MM.1S (cell line): Measurements from ENCODE around the gene TNFSF8.

Experiments used
- DNase-seq: peaks from one replicate; pipeline ENCODE4 v3.0.0-alpha.2; 2015
- H2AFZ ChIP-seq: fragments of 300-600 bp; sonication (generic); 2 replicates; pipeline ENCODE4 v1.6.0; 2016; ENCODE audit warnings: antibody characterized with exemption, low read length
- H3F3A ChIP-seq: fragments of 300-600 bp; sonication (generic); 2 replicates; pipeline ENCODE4 v1.6.1; 2016; ENCODE audit warnings: mild to moderate bottlenecking, antibody characterized with exemption, low read length, moderate library complexity, mixed read lengths; ENCODE audit not compliant: insufficient read depth
- H3K27ac ChIP-seq: fragments of 300-600 bp; sonication (generic); 2 replicates; pipeline ENCODE4 v1.5.1; 2016; ENCODE audit warnings: mild to moderate bottlenecking, low read length
- H3K27me3 ChIP-seq: fragments of 300-600 bp; sonication (generic); replicated peaks from 2 replicates; pipeline ENCODE4 v1.6.0; 2016; ENCODE audit warnings: low read length; ENCODE audit not compliant: insufficient read depth
- H3K36me3 ChIP-seq: fragments of 300-600 bp; sonication (generic); replicated peaks from 2 replicates; pipeline ENCODE4 v1.6.1; 2016; ENCODE audit warnings: mild to moderate bottlenecking, low read length, mixed read lengths; ENCODE audit not compliant: insufficient read depth
- H3K4me1 ChIP-seq: fragments of 300-600 bp; sonication (generic); 2 replicates; pipeline ENCODE4 v1.6.1; 2016; ENCODE audit warnings: low read length, mixed read lengths
- H3K4me2 ChIP-seq: fragments of 300-600 bp; sonication (generic); 2 replicates; pipeline ENCODE4 v1.6.0; 2016; ENCODE audit warnings: low read depth, low read length
- H3K4me3 ChIP-seq: fragments of 300-600 bp; sonication (generic); 2 replicates; pipeline ENCODE4 v1.5.1; 2016; ENCODE audit warnings: low read length, mixed read lengths
- H3K79me2 ChIP-seq: fragments of 300-600 bp; sonication (generic); 2 replicates; pipeline ENCODE4 v1.6.1; 2016; ENCODE audit warnings: mixed run types, low read length, mixed read lengths
- H3K9ac ChIP-seq: fragments of 300-600 bp; sonication (generic); 2 replicates; pipeline ENCODE4 v1.6.1; 2016; ENCODE audit warnings: low read length, mixed read lengths
- H3K9me2 ChIP-seq: fragments of 300-600 bp; sonication (generic); replicated peaks from 2 replicates; pipeline ENCODE4 v1.6.1; 2016; ENCODE audit warnings: mild to moderate bottlenecking, low read length, mixed read lengths; ENCODE audit not compliant: insufficient read depth
- H3K9me3 ChIP-seq: fragments of 300-600 bp; sonication (generic); replicated peaks from 2 replicates; pipeline ENCODE4 v1.6.1; 2016; ENCODE audit warnings: mild to moderate bottlenecking, low read length, mixed read lengths; ENCODE audit not compliant: insufficient read depth
- H4K20me1 ChIP-seq: fragments of 300-600 bp; sonication (generic); 2 replicates; pipeline ENCODE4 v1.6.1; 2016; ENCODE audit warnings: mild to moderate bottlenecking, low read length, moderate library complexity, mixed read lengths; ENCODE audit not compliant: insufficient read depth
- EZH2 ChIP-seq: fragments of 300-600 bp; sonication (generic); optimal IDR thresholded peaks from 2 replicates; pipeline ENCODE3; 2017; ENCODE audit warnings: low read depth, mild to moderate bottlenecking, antibody characterized with exemption, low read length, mixed read lengths
- EZH2phosphoT487 ChIP-seq: fragments of 300-600 bp; sonication (generic); IDR thresholded peaks from 2 replicates; pipeline ENCODE4 v1.6.1; 2018; ENCODE audit warnings: antibody characterized with exemption, low read length
- TF ChIP-seq, protein P1 (sequence below): fragments of 300-600 bp; sonication (generic); IDR thresholded peaks from 2 replicates; pipeline ENCODE4 v1.5.1; 2016; ENCODE audit warnings: antibody characterized with exemption, low read length, mixed read lengths

Gene TNFSF8

DNA sequence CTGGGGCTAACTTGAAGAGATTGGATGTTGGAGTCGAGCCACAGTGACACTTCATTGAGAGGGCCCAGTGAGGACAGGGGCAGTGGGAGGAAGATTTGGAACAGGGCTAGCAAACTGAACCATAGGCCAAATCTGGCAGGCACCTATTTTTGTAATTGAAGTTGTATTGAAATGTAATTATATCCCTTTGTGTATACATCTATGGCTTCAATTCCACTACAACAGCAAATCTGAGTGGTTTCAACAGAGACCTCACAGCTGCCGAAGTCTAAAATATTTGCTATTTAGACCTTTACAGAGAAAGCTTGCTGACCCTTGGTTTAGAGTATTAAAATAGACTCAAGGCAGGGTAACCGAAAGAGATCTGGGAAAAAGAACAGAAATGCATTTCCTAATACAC lies 4.7 kb upstream of the TNFSF8 start:
- Histone ChIP-seq H3K4me1 (no peaks in the 10 kb centered on the region), H3K9me2 (no peaks in the 10 kb centered on the region), H3K4me2 (no peak overlapping the region), H3K4me3 (no peak overlapping the region), H3K27ac (no peak overlapping the region), H3F3A (no peaks in the 10 kb centered on the region), H3K9ac (no peak overlapping the region), H2AFZ (no peak overlapping the region), H3K79me2 (no peaks in the 10 kb centered on the region), H3K27me3 (no peaks in the 10 kb centered on the region), H3K9me3 (no peaks in the 10 kb centered on the region), H3K36me3 (no peaks in the 10 kb centered on the region), H4K20me1 (no peaks in the 10 kb centered on the region)
- TF ChIP-seq EZH2, result no peak
- TF ChIP-seq, protein P1, sequence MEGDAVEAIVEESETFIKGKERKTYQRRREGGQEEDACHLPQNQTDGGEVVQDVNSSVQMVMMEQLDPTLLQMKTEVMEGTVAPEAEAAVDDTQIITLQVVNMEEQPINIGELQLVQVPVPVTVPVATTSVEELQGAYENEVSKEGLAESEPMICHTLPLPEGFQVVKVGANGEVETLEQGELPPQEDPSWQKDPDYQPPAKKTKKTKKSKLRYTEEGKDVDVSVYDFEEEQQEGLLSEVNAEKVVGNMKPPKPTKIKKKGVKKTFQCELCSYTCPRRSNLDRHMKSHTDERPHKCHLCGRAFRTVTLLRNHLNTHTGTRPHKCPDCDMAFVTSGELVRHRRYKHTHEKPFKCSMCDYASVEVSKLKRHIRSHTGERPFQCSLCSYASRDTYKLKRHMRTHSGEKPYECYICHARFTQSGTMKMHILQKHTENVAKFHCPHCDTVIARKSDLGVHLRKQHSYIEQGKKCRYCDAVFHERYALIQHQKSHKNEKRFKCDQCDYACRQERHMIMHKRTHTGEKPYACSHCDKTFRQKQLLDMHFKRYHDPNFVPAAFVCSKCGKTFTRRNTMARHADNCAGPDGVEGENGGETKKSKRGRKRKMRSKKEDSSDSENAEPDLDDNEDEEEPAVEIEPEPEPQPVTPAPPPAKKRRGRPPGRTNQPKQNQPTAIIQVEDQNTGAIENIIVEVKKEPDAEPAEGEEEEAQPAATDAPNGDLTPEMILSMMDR, result no peak
- no peak for TF ChIP-seq EZH2phosphoT487
- no peak for DNase-seq

DNA sequence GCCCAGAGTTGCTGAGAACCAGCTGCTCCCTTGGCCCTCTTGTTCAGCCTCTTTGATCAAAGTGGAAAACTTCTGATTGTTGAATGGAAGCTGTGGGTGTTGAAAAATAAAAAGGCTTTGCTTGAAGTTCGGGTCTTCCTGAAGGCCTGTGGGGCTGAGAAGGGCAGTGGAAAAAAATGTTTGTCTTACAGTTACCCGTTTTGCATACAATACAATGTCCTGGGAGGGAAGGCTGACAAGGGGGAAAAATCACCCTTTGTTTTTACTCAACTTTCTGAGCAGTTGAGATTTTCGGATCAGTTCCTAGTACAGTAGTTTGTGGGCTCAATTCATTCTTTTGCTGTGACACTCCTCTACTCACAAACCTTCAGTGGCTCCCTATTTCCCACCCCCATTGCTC lies 2.1 kb upstream of the TNFSF8 start:
- DNase-seq, result no peak
- Histone ChIP-seq H3K9me2 (no peaks in the 10 kb centered on the region), H3K9me3 (no peaks in the 10 kb centered on the region), H3K27me3 (no peaks in the 10 kb centered on the region), H4K20me1 (no peaks in the 10 kb centered on the region), H2AFZ (no peak overlapping the region), H3K27ac (no peak overlapping the region), H3K4me3 (no peak overlapping the region), H3K4me1 (peaks cover 11% of the 10 kb centered on the region), H3K79me2 (no peaks in the 10 kb centered on the region), H3K36me3 (no peaks in the 10 kb centered on the region), H3F3A (peaks cover 9% of the 10 kb centered on the region; the same call in 1 of the 2 replicates), H3K9ac (no peak overlapping the region), H3K4me2 (no peak overlapping the region)
- TF ChIP-seq EZH2phosphoT487 (no peak), EZH2 (no peak)
- TF ChIP-seq, protein P1, result no peak

DNA sequence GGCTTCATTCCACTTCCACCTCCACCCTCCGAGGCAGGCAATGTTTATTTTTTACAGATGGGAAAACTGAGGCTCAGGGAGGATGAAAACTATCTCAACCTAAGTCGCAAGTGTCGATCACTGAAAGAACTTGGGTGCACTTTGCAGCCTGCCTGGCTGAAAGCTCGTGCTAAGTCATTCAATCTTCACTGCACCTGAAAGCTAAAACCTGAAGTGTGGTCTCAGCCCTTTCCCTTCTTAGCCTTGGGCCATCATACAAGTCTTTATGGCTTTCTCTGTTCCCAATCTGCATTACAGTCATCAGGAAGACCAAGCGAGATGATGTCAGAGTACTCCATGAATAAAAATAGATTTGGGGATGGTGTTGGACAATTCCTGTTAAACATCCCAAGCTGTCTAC lies 1.0 kb upstream of the TNFSF8 start:
- H3K9me2 ChIP-seq, result no peaks in the 10 kb centered on the region
- no peaks in the 10 kb centered on the region for H4K20me1 ChIP-seq
- H3K4me2 ChIP-seq, result no peak overlapping the region
- no peak overlapping the region for H3K4me3 ChIP-seq
- peaks cover 9% of the 10 kb centered on the region; the same call in 1 of the 2 replicates for H3F3A ChIP-seq
- DNase-seq, result no peak
- H3K4me1 ChIP-seq, result peaks cover 11% of the 10 kb centered on the region
- no peaks in the 10 kb centered on the region for H3K36me3 ChIP-seq
- no peak overlapping the region for H3K9ac ChIP-seq
- no peaks in the 10 kb centered on the region for H3K9me3 ChIP-seq
- H3K27ac ChIP-seq, result no peak overlapping the region
- no peak overlapping the region for H2AFZ ChIP-seq
- no peaks in the 10 kb centered on the region for H3K79me2 ChIP-seq
- H3K27me3 ChIP-seq, result no peaks in the 10 kb centered on the region
- no peak for TF ChIP-seq EZH2
- TF ChIP-seq, protein P1, result no peak
- TF ChIP-seq EZH2phosphoT487, result no peak
